Keratinocyte (primary cell): ENCODE measurements around the gene PTGDR. TPM values are rescaled to one million over a fixed set of nuclear protein-coding genes. Genes with fewer than 3 reads are reported as not detected.
A peak's percentile ranks its signal among the peaks of the same experiment; 100 is the strongest.

Experiments used
- DNase-seq: peaks from one replicate; pipeline ENCODE4 v3.0.0-alpha.2; 2011; ENCODE audit warnings: low read depth, missing footprints, low spot score
- FAIRE-seq: peaks from 2 replicates; lab custom pipeline; 2011; peaks lifted over from hg19 to GRCh38; lab: Jason Lieb, UNC
- H2AFZ ChIP-seq: 2 replicates; pipeline ENCODE4 v1.6.0; 2012; ENCODE audit warnings: low read length, control low read depth, inconsistent platforms; ENCODE audit not compliant: control insufficient read depth
- H3K27ac ChIP-seq: 2 replicates; pipeline ENCODE4 v1.5.1; 2011; ENCODE audit warnings: low read length; ENCODE audit not compliant: control insufficient read depth, insufficient read depth
- H3K27me3 ChIP-seq: 3 replicates; pipeline ENCODE4 v1.6.0; 2011; ENCODE audit warnings: low read length; ENCODE audit not compliant: control insufficient read depth, insufficient read depth; ENCODE audit errors: extremely low read depth
- H3K36me3 ChIP-seq, 2 experiments: 2 replicates in 1 of 2; 3 replicates in 1 of 2; pipeline ENCODE4 v1.5.1; 2011; ENCODE audit warnings: low read length in 2 of 2, mild to moderate bottlenecking in 1 of 2; ENCODE audit not compliant: control insufficient read depth in 2 of 2, insufficient read depth in 2 of 2; ENCODE audit errors: extremely low read depth in 1 of 2
- H3K4me1 ChIP-seq: 3 replicates; pipeline ENCODE4 v1.5.1; 2011; ENCODE audit warnings: low read length; ENCODE audit not compliant: control insufficient read depth, insufficient read depth; ENCODE audit errors: extremely low read depth
- H3K4me2 ChIP-seq: 3 replicates; pipeline ENCODE4 v1.6.0; 2011; ENCODE audit warnings: low read depth, low read length; ENCODE audit not compliant: control insufficient read depth, insufficient read depth; ENCODE audit errors: extremely low read depth
- H3K4me3 ChIP-seq, 3 experiments: fragments of 200-600 bp in 1 of 3; sonication (generic) in 1 of 3; 2 replicates in 2 of 3; 3 replicates in 1 of 3; pipeline ENCODE4 v1.5.1; 2011 to 2016; ENCODE audit warnings: low read length in 3 of 3, mild to moderate bottlenecking in 3 of 3, control low read depth in 2 of 3, inconsistent platforms in 1 of 3, low read depth in 1 of 3, mixed read lengths in 1 of 3, mixed run types in 1 of 3, moderate library complexity in 1 of 3; ENCODE audit not compliant: control insufficient read depth in 2 of 3, insufficient read depth in 2 of 3; ENCODE audit errors: extremely low read depth in 1 of 3
- H3K79me2 ChIP-seq: 2 replicates; pipeline ENCODE4 v1.6.0; 2012; ENCODE audit warnings: low read length; ENCODE audit not compliant: control insufficient read depth, insufficient read depth
- H3K9ac ChIP-seq: 3 replicates; pipeline ENCODE4 v1.6.0; 2011; ENCODE audit warnings: low read length; ENCODE audit not compliant: control insufficient read depth, insufficient read depth; ENCODE audit errors: extremely low read depth
- H3K9me1 ChIP-seq: 3 replicates; pipeline ENCODE4 v1.6.0; 2011; ENCODE audit warnings: low read length; ENCODE audit not compliant: control insufficient read depth, insufficient read depth; ENCODE audit errors: extremely low read depth
- H3K9me3 ChIP-seq: 2 replicates; pipeline ENCODE4 v1.5.1; 2012; ENCODE audit warnings: low read depth, low read length; ENCODE audit not compliant: control insufficient read depth
- H4K20me1 ChIP-seq: 3 replicates; pipeline ENCODE4 v1.6.0; 2011; ENCODE audit warnings: low read length; ENCODE audit not compliant: control insufficient read depth, insufficient read depth; ENCODE audit errors: extremely low read depth
- EZH2 ChIP-seq: IDR thresholded peaks from one replicate; pipeline ENCODE4 v1.6.1; 2012; ENCODE audit warnings: inconsistent platforms, mild to moderate bottlenecking, low read length, moderate library complexity
- dilution Hi-C: fragments of 300-500 bp; cut with MboI; formaldehyde crosslinking; loops from one replicate; pipeline ENCODE4 v1.7.0; 2020; ENCODE audit warnings: low sequenced_read_pairs; ENCODE audit not compliant: extremely low pct_ligation_motif_present
- polyA plus RNA-seq, 5 experiments: library from polyadenylated mRNA; depleted of rRNA in 3 of 5; stranded (reverse) in 3 of 5; stranded (forward) in 1 of 5; unstranded in 1 of 5; fragments of >200 nt; gene quantifications; 1 replicate in 1 of 5; 2 replicates in 3 of 5; 3 replicates in 1 of 5; pipeline versions ENCODE4 v1.2.1 to v1.2.3, GENCODE V29; 2011 to 2012; ENCODE audit warnings: missing spikeins in 2 of 5, low read depth in 1 of 5, low replicate concordance in 1 of 5
- TF ChIP-seq, protein P1 (sequence below), 3 experiments: IDR thresholded peaks in 1 of 3; conservative IDR thresholded peaks in 1 of 3; optimal IDR thresholded peaks in 1 of 3; 2 replicates in 2 of 3; 3 replicates in 1 of 3; pipeline versions ENCODE3 to v1.5.1; 2011; ENCODE audit warnings: low read length in 3 of 3, mild to moderate bottlenecking in 3 of 3, moderate library complexity in 2 of 3, control low read depth in 1 of 3, inconsistent platforms in 1 of 3; ENCODE audit not compliant: insufficient read depth in 2 of 3; ENCODE audit errors: extremely low read depth in 1 of 3

Gene PTGDR
- polyA plus RNA-seq, 1 donor (not counting 4 experiments of a cell fraction or from before 2014, with no cell fraction given), result not detected

DNA sequence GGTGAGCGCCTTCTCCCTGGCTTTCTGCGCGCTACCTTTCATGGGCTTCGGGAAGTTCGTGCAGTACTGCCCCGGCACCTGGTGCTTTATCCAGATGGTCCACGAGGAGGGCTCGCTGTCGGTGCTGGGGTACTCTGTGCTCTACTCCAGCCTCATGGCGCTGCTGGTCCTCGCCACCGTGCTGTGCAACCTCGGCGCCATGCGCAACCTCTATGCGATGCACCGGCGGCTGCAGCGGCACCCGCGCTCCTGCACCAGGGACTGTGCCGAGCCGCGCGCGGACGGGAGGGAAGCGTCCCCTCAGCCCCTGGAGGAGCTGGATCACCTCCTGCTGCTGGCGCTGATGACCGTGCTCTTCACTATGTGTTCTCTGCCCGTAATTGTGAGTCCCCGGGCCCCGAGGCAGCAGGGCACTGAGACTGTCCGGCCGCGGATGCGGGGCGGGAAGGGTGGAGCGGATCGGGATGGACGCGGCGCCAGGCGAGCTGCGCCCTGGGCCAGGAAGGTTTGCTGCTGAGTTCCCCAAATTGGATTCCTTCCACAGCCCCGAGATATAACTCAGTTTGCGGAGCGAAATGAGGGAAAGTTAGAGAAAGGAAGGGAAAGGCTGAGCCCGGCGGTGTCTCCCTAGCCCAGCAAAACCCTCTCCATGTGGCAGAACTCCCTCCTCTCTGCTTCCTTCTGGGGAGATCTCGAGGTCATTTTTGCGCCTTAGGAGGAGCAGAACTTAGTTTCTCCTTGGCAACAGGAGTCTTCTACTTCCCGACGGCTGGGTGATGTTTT lies 972 bp downstream of the PTGDR start:
- H3K4me3 ChIP-seq, result peak overlapping the region in 1 of 3 experiments; percentile 6
- no peak for DNase-seq
- H3K27me3 ChIP-seq, result peaks cover 39% of the 10 kb centered on the region
- H3K9ac ChIP-seq, result no peak overlapping the region
- no peaks in the 10 kb centered on the region for H3K9me1 ChIP-seq
- dilution Hi-C loops, result no loop called here
- H3K4me2 ChIP-seq, result peak overlapping the region; percentile 53
- H3K79me2 ChIP-seq, result no peaks in the 10 kb centered on the region
- no peaks in the 10 kb centered on the region for H3K36me3 ChIP-seq
- no peaks in the 10 kb centered on the region for H3K9me3 ChIP-seq
- TF ChIP-seq EZH2, result peak; percentile 36
- TF ChIP-seq, protein P1, sequence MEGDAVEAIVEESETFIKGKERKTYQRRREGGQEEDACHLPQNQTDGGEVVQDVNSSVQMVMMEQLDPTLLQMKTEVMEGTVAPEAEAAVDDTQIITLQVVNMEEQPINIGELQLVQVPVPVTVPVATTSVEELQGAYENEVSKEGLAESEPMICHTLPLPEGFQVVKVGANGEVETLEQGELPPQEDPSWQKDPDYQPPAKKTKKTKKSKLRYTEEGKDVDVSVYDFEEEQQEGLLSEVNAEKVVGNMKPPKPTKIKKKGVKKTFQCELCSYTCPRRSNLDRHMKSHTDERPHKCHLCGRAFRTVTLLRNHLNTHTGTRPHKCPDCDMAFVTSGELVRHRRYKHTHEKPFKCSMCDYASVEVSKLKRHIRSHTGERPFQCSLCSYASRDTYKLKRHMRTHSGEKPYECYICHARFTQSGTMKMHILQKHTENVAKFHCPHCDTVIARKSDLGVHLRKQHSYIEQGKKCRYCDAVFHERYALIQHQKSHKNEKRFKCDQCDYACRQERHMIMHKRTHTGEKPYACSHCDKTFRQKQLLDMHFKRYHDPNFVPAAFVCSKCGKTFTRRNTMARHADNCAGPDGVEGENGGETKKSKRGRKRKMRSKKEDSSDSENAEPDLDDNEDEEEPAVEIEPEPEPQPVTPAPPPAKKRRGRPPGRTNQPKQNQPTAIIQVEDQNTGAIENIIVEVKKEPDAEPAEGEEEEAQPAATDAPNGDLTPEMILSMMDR (optimal IDR thresholded peaks at IDR 0.05 in 1 of 3, IDR thresholded peaks at IDR 0.05 in 1 of 3, conservative IDR thresholded peaks at IDR 0.05 in 1 of 3; ENCODE audit: extremely low read depth in 1 of 3, insufficient read depth in 2 of 3, low read length in 3 of 3), result no peak
- no peak overlapping the region for H3K27ac ChIP-seq
- peak overlapping the region; percentile 14 for H2AFZ ChIP-seq
- peaks cover 5% of the 10 kb centered on the region for H3K4me1 ChIP-seq
- H4K20me1 ChIP-seq, result no peaks in the 10 kb centered on the region
- FAIRE-seq, result no peak

GRCh38 chr14:52269100-52269499 lies 1.6 kb downstream of the PTGDR start:
- no peak for TF ChIP-seq EZH2
- TF ChIP-seq, protein P1 (optimal IDR thresholded peaks at IDR 0.05 in 1 of 3, IDR thresholded peaks at IDR 0.05 in 1 of 3, conservative IDR thresholded peaks at IDR 0.05 in 1 of 3; ENCODE audit: extremely low read depth in 1 of 3, insufficient read depth in 2 of 3, low read length in 3 of 3), result no peak
- peaks cover 39% of the 10 kb centered on the region for H3K27me3 ChIP-seq
- no peak overlapping the region for H3K9ac ChIP-seq
- H3K79me2 ChIP-seq, result no peaks in the 10 kb centered on the region
- peaks cover 5% of the 10 kb centered on the region for H3K4me1 ChIP-seq
- H3K4me2 ChIP-seq, result peak overlapping the region; percentile 53
- H3K9me3 ChIP-seq, result no peaks in the 10 kb centered on the region
- FAIRE-seq (no peak), DNase-seq (no peak)
- no peaks in the 10 kb centered on the region for H3K36me3 ChIP-seq
- dilution Hi-C loops, result no loop called here
- H2AFZ ChIP-seq, result no peak overlapping the region
- no peak overlapping the region for H3K4me3 ChIP-seq
- no peak overlapping the region for H3K27ac ChIP-seq
- no peaks in the 10 kb centered on the region for H4K20me1 ChIP-seq
- no peaks in the 10 kb centered on the region for H3K9me1 ChIP-seq
